ENCODE measurements around the gene CFAP77. TPM values are rescaled to one million over a fixed set of nuclear protein-coding genes. Genes with fewer than 3 reads are reported as not detected.

The CFAP77 gene
- total RNA-seq, 2 experiments from 2014 or later: not detected

DNA sequence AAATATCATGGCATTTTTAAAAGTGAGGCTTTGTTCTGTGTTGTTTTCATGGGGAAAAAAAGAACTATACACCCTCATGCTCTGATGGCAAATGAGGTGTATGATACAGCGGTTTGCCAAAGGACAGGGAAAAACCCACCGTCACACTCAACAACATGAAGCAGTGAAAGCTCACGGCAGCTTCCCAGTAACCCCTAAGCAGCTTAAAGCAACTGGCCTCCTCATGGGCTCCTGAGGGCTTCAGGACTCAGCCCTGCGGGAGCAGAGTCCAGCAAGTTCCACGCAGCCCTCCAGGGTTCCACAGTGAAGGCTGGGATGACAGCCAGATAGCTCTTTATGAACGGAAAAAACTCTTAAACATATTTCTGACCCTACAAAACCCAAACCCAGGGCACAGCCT lies 185.3 kb downstream of the CFAP77 start:
- H3K4me3 Mint-ChIP-seq: no peak overlapping the region
- intact Hi-C loops (cut with micrococcal nuclease): no loop called here
- TF ChIP-seq, protein P1, sequence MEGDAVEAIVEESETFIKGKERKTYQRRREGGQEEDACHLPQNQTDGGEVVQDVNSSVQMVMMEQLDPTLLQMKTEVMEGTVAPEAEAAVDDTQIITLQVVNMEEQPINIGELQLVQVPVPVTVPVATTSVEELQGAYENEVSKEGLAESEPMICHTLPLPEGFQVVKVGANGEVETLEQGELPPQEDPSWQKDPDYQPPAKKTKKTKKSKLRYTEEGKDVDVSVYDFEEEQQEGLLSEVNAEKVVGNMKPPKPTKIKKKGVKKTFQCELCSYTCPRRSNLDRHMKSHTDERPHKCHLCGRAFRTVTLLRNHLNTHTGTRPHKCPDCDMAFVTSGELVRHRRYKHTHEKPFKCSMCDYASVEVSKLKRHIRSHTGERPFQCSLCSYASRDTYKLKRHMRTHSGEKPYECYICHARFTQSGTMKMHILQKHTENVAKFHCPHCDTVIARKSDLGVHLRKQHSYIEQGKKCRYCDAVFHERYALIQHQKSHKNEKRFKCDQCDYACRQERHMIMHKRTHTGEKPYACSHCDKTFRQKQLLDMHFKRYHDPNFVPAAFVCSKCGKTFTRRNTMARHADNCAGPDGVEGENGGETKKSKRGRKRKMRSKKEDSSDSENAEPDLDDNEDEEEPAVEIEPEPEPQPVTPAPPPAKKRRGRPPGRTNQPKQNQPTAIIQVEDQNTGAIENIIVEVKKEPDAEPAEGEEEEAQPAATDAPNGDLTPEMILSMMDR (IDR thresholded peaks at IDR 0.05): no peak
- no peaks in the 10 kb centered on the region for H3K9me3 Mint-ChIP-seq
- no peak for DNase-seq
- peaks cover 11% of the 10 kb centered on the region for H3K27me3 Mint-ChIP-seq
- ATAC-seq: no peak
- no peak overlapping the region for H3K27ac Mint-ChIP-seq
- H3K4me1 Mint-ChIP-seq (ENCODE audit: low read depth): peaks cover 8% of the 10 kb centered on the region
- CTCF ChIA-PET: no interaction called here
- POLR2A ChIA-PET: no interaction called here
- peaks cover 49% of the 10 kb centered on the region for H3K36me3 Mint-ChIP-seq (ENCODE audit: low read depth)

DNA sequence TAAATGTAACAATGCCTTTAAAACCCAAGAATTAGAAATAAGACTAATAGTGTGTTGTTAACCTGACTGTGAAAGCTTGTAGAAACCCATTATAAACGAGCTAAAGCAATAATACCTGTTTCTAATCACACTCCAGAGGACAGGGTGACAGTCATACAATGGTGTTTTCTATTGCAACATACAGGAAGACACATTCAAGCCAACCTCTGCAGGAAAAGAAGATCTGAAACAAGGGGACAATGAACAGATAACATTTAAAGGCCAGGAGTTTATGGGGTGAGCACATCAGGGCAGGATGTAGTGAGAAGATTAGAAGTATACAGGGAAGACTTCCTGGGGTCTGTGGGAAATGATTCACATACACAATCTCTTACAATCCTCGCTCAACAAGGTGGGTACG lies 186.2 kb downstream of the CFAP77 start:
- ChIA-PET POLR2A (interaction anchor here (0.5 kb wide), 1 partner anchor 1190 kb away, joined by 3 read pairs; no protein-coding TSS in a partner anchor), CTCF (no interaction called here)
- Mint-ChIP-seq H3K4me3 (no peak overlapping the region), H3K36me3 (ENCODE audit: low read depth) (peaks cover 57% of the 10 kb centered on the region), H3K4me1 (ENCODE audit: low read depth) (peaks cover 3% of the 10 kb centered on the region), H3K9me3 (no peaks in the 10 kb centered on the region), H3K27ac (no peak overlapping the region), H3K27me3 (peaks cover 6% of the 10 kb centered on the region)
- ATAC-seq (no peak), DNase-seq (no peak)
- intact Hi-C loops (cut with micrococcal nuclease): no loop called here
- TF ChIP-seq, protein P1 (IDR thresholded peaks at IDR 0.05): no peak

DNA sequence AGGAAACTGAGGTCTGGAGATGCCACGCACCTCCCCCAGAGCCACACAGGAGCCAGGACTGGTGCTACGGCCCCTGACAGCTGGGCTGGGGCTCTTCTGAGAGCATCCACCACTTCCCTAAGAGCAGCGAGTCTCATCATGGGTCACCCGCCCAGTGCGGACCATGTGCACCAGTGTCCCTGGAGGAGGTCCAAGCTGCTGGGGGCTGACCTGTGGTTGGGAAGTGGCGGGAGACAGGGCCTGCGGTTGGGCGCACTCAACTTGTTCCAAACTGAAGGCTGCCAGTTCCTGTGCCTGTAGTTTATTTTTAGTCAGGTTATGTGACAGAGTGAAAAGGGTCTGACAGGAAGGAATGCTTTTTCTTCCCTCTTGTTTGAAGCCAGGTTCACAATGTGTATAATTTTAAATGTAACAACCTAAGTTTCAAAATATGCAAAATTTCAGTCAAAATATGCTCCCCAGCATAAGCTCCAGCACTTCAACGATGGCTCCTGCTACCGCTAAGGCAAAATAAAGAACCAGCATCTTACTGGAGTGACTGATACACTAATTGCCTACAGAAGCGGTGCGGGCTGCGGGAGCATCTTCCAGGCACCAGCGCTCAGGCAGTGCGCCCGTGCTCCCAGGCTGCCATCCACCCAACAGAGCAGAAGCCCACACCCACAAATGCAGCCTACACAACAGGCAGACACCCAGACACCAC lies 187.2 kb downstream of the CFAP77 start:
- Mint-ChIP-seq H3K9me3 (no peaks in the 10 kb centered on the region), H3K4me3 (no peak overlapping the region), H3K4me1 (ENCODE audit: low read depth) (no peaks in the 10 kb centered on the region), H3K27me3 (no peaks in the 10 kb centered on the region), H3K27ac (no peak overlapping the region), H3K36me3 (ENCODE audit: low read depth) (peaks cover 66% of the 10 kb centered on the region)
- CTCF ChIA-PET: no interaction called here
- POLR2A ChIA-PET: no interaction called here
- TF ChIP-seq, protein P1 (IDR thresholded peaks at IDR 0.05): no peak
- intact Hi-C loops (cut with micrococcal nuclease): no loop called here
- ATAC-seq (no peak), DNase-seq (no peak)

DNA sequence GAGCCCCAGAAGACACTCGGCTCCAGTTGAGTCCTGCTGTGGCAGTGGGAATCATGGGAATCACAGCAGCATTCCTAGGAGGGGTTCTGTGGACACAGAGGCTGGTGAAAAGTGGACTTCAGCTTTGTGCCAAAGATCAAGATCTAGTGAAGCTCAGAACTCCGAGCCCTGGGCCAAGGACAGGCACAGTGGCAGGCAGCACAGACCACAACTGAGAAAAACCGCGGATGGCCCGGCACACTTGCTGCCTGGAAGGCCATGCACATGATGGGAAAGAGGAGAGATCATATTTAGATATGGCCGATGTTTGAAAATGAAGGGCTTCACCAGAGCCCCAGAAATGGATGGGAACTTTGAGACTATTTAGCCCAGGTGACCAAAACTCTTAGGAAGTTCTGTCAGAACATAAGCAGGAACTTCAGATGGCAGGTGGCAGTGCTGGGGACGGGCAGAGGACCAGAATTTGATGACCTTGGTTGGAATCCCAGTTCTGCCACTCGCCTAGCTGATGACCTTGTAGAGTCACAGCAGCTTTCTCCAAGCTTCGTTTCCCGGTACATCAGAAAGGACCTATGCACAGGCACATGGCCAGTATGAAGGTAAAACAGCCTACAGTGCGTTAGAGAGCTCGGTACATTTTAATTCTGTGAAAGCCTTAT lies 190.4 kb downstream of the CFAP77 start:
- H3K9me3 Mint-ChIP-seq: no peaks in the 10 kb centered on the region
- TF ChIP-seq, protein P1 (IDR thresholded peaks at IDR 0.05): no peak
- no peaks in the 10 kb centered on the region for H3K27me3 Mint-ChIP-seq
- H3K27ac Mint-ChIP-seq: no peak overlapping the region
- DNase-seq (no peak), ATAC-seq (no peak)
- peaks cover 72% of the 10 kb centered on the region for H3K36me3 Mint-ChIP-seq (ENCODE audit: low read depth)
- no peaks in the 10 kb centered on the region for H3K4me1 Mint-ChIP-seq (ENCODE audit: low read depth)
- intact Hi-C loops (cut with micrococcal nuclease): no loop called here
- POLR2A ChIA-PET: interaction anchor here (0.6 kb wide), 1 partner anchor 69 kb away, joined by 3 read pairs; the partner anchor contains the start of gene DDX31
- H3K4me3 Mint-ChIP-seq: no peak overlapping the region
- CTCF ChIA-PET: interaction anchor here (0.7 to 1.2 kb wide), 2 partner anchors 15 to 190 kb away, joined by 3 read pairs; partner anchors contain the start of gene CFAP77

DNA sequence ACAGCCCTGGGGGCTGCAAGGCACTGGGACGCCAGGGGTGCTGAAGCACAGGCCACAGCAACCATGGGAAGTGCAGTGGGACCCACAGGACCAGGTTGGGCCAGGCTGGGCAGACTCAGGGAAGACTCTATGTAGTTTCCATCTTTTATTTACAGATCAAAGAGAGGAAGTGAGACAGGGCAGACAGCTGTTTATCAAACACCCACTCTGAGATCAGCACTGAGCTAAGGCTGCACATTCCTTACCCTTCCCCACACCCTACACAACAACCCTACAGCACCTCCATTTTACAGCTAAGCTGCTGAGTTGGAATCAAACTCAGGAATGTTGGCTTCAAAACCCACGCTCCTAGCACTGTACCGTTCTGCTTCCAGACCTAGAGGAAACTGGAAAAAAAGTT lies 192.2 kb downstream of the CFAP77 start:
- TF ChIP-seq, protein P1 (IDR thresholded peaks at IDR 0.05): no peak
- ChIA-PET CTCF (no interaction called here), POLR2A (no interaction called here)
- Mint-ChIP-seq H3K4me1 (ENCODE audit: low read depth) (no peaks in the 10 kb centered on the region), H3K27ac (no peak overlapping the region), H3K9me3 (no peaks in the 10 kb centered on the region), H3K4me3 (no peak overlapping the region), H3K36me3 (ENCODE audit: low read depth) (peaks cover 72% of the 10 kb centered on the region), H3K27me3 (no peaks in the 10 kb centered on the region)
- intact Hi-C loops (cut with micrococcal nuclease): no loop called here
- ATAC-seq: no peak
- DNase-seq: no peak

Data from activated CD8-positive, alpha-beta T cell treated with anti-CD3 and anti-CD28 coated beads for 36 hours (primary cell).